ENCODE results near the gene ANKS1B.
"Not testable (repeated sequence)": the region's sequence is repeated elsewhere in the genome, so short reads cannot be mapped to it uniquely, and the experiment has no call there.

Gene ANKS1B

GRCh38 chr12:99804715-99805114, 180.0 kb downstream of the ANKS1B start:
- Histone ChIP-seq H3K9me3 (ENCODE audit: control insufficient read depth, low read length) (no peaks in the 10 kb centered on the region), H3K36me3 (ENCODE audit: control insufficient read depth, insufficient read depth, low read length, severe bottlenecking) (no peaks in the 10 kb centered on the region), H3K4me1 (ENCODE audit: control insufficient read depth, insufficient read depth, low read length) (no peaks in the 10 kb centered on the region), H3K4me3 (ENCODE audit: low read length) (no peak overlapping the region), H3K27me3 (replicated peaks; ENCODE audit: control insufficient read depth, insufficient read depth, low read length) (no peaks in the 10 kb centered on the region), H3K9ac (ENCODE audit: low read length) (no peak overlapping the region)
- no peak for DNase-seq (ENCODE audit: low read depth)

DNA sequence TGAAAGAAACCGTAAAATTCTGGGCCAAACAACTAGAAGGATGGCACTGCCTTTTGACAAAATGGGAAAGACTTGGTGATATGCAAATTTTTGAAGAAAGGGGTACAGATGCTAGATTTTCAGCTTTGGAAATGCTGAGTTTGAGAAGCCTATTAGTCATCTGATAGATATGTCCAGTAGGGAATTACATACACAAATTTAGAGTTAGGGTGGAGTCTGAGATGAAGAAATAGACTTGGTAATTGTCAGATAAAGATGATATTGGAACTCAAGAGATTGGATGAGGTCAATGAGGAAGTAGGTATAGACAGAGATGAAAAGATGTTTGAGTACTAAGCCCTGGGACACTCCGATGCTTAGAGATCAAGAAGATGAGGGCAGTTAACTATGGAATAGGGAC, 184.1 kb downstream of the ANKS1B start:
- H3K9ac ChIP-seq (ENCODE audit: low read length) = no peak overlapping the region
- no peaks in the 10 kb centered on the region for H3K27me3 ChIP-seq (replicated peaks; ENCODE audit: control insufficient read depth, insufficient read depth, low read length)
- H3K9me3 ChIP-seq (ENCODE audit: control insufficient read depth, low read length) = no peaks in the 10 kb centered on the region
- no peaks in the 10 kb centered on the region for H3K4me1 ChIP-seq (ENCODE audit: control insufficient read depth, insufficient read depth, low read length)
- H3K36me3 ChIP-seq (ENCODE audit: control insufficient read depth, insufficient read depth, low read length, severe bottlenecking) = no peaks in the 10 kb centered on the region
- DNase-seq (ENCODE audit: low read depth) = peak; percentile 17
- H3K4me3 ChIP-seq (ENCODE audit: low read length) = no peak overlapping the region

- not testable (repeated sequence) for H3K9ac ChIP-seq (ENCODE audit: low read length); H3K36me3 ChIP-seq (ENCODE audit: control insufficient read depth, insufficient read depth, low read length, severe bottlenecking); DNase-seq (ENCODE audit: low read depth); H3K4me1 ChIP-seq (ENCODE audit: control insufficient read depth, insufficient read depth, low read length); H3K4me3 ChIP-seq (ENCODE audit: low read length); H3K27me3 ChIP-seq (replicated peaks; ENCODE audit: control insufficient read depth, insufficient read depth, low read length); H3K9me3 ChIP-seq (ENCODE audit: control insufficient read depth, low read length)
Observed at GRCh38 chr12:99797931-99798330, 186.8 kb downstream of the ANKS1B start.

- no peak for DNase-seq (ENCODE audit: low read depth)
- no peaks in the 10 kb centered on the region for H3K9me3 ChIP-seq (ENCODE audit: control insufficient read depth, low read length)
- H3K4me1 ChIP-seq (ENCODE audit: control insufficient read depth, insufficient read depth, low read length) = no peaks in the 10 kb centered on the region
- H3K27me3 ChIP-seq (replicated peaks; ENCODE audit: control insufficient read depth, insufficient read depth, low read length) = no peaks in the 10 kb centered on the region
- H3K36me3 ChIP-seq (ENCODE audit: control insufficient read depth, insufficient read depth, low read length, severe bottlenecking) = no peaks in the 10 kb centered on the region
- H3K4me3 ChIP-seq (ENCODE audit: low read length) = no peak overlapping the region
- no peak overlapping the region for H3K9ac ChIP-seq (ENCODE audit: low read length)
Observed at GRCh38 chr12:99783421-99783820, 201.3 kb downstream of the ANKS1B start.

GRCh38 chr12:99772274-99772673, 212.5 kb downstream of the ANKS1B start:
- no peak overlapping the region for H3K9ac ChIP-seq (ENCODE audit: low read length)
- no peaks in the 10 kb centered on the region for H3K36me3 ChIP-seq (ENCODE audit: control insufficient read depth, insufficient read depth, low read length, severe bottlenecking)
- no peaks in the 10 kb centered on the region for H3K27me3 ChIP-seq (replicated peaks; ENCODE audit: control insufficient read depth, insufficient read depth, low read length)
- no peak overlapping the region for H3K4me3 ChIP-seq (ENCODE audit: low read length)
- no peaks in the 10 kb centered on the region for H3K9me3 ChIP-seq (ENCODE audit: control insufficient read depth, low read length)
- peaks cover 9% of the 10 kb centered on the region for H3K4me1 ChIP-seq (ENCODE audit: control insufficient read depth, insufficient read depth, low read length)
- DNase-seq (ENCODE audit: low read depth) = peak; percentile 15

DNA sequence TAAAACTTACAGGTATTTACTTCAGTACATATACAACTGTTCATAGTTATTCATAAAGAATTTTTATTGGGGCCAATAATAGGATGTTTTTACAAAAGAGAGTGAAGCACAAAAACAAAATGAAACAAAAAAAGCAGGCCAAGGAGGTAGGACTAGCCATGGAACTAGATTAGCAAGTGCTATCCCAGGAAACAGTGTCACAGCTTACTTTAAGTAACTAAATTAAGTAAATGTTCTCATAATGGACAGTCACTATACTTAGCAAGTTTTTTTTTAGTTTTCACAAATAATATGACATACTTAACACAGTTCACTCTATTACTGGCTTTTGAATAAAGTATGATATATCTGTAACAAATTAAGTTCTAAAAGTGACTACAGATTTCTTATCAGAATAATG, 213.1 kb downstream of the ANKS1B start:
- no peaks in the 10 kb centered on the region for H3K36me3 ChIP-seq (ENCODE audit: control insufficient read depth, insufficient read depth, low read length, severe bottlenecking)
- no peak overlapping the region for H3K4me3 ChIP-seq (ENCODE audit: low read length)
- H3K9ac ChIP-seq (ENCODE audit: low read length) = no peak overlapping the region
- H3K9me3 ChIP-seq (ENCODE audit: control insufficient read depth, low read length) = no peaks in the 10 kb centered on the region
- H3K4me1 ChIP-seq (ENCODE audit: control insufficient read depth, insufficient read depth, low read length) = peaks cover 9% of the 10 kb centered on the region
- H3K27me3 ChIP-seq (replicated peaks; ENCODE audit: control insufficient read depth, insufficient read depth, low read length) = no peaks in the 10 kb centered on the region
- no peak for DNase-seq (ENCODE audit: low read depth)

GRCh38 chr12:99769396-99769980, 215.2 kb downstream of the ANKS1B start:
- Histone ChIP-seq H3K9ac (ENCODE audit: low read length) (no peak overlapping the region), H3K36me3 (ENCODE audit: control insufficient read depth, insufficient read depth, low read length, severe bottlenecking) (no peaks in the 10 kb centered on the region), H3K4me3 (ENCODE audit: low read length) (no peak overlapping the region), H3K9me3 (ENCODE audit: control insufficient read depth, low read length) (no peaks in the 10 kb centered on the region), H3K27me3 (replicated peaks; ENCODE audit: control insufficient read depth, insufficient read depth, low read length) (no peaks in the 10 kb centered on the region), H3K4me1 (ENCODE audit: control insufficient read depth, insufficient read depth, low read length) (peaks cover 9% of the 10 kb centered on the region)
- no peak for DNase-seq (ENCODE audit: low read depth)

DNA sequence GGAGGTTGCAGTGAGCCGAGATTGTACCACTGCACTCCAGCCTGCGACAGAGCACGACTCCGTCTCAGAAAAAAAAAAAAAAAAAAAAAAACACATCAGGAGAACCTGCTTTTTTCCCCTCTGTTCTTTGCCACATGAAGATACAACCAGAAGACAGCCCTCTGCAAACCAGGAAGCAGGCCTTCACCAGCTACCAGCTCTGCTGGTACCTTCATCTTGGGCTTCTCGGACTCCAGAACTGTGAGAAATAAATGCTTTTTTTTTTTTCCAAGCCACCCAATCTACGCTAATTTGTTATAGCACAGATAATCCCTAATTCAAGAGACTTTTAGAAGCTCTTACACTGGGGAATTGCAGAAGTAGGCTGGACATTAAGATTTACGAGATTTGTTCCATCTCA, 216.0 kb downstream of the ANKS1B start:
- no peaks in the 10 kb centered on the region for H3K36me3 ChIP-seq (ENCODE audit: control insufficient read depth, insufficient read depth, low read length, severe bottlenecking)
- H3K4me1 ChIP-seq (ENCODE audit: control insufficient read depth, insufficient read depth, low read length) = peaks cover 9% of the 10 kb centered on the region
- no peak overlapping the region for H3K4me3 ChIP-seq (ENCODE audit: low read length)
- H3K27me3 ChIP-seq (replicated peaks; ENCODE audit: control insufficient read depth, insufficient read depth, low read length) = no peaks in the 10 kb centered on the region
- DNase-seq (ENCODE audit: low read depth) = no peak
- no peaks in the 10 kb centered on the region for H3K9me3 ChIP-seq (ENCODE audit: control insufficient read depth, low read length)
- no peak overlapping the region for H3K9ac ChIP-seq (ENCODE audit: low read length)

GRCh38 chr12:99767809-99768208, 216.9 kb downstream of the ANKS1B start:
- no peaks in the 10 kb centered on the region for H3K27me3 ChIP-seq (replicated peaks; ENCODE audit: control insufficient read depth, insufficient read depth, low read length)
- H3K9ac ChIP-seq (ENCODE audit: low read length) = peak overlapping the region; percentile 72
- peaks cover 9% of the 10 kb centered on the region for H3K4me1 ChIP-seq (ENCODE audit: control insufficient read depth, insufficient read depth, low read length)
- DNase-seq (ENCODE audit: low read depth) = peak; percentile 79
- no peaks in the 10 kb centered on the region for H3K36me3 ChIP-seq (ENCODE audit: control insufficient read depth, insufficient read depth, low read length, severe bottlenecking)
- H3K9me3 ChIP-seq (ENCODE audit: control insufficient read depth, low read length) = no peaks in the 10 kb centered on the region
- peak overlapping the region; percentile 64 for H3K4me3 ChIP-seq (ENCODE audit: low read length)

- no peaks in the 10 kb centered on the region for H3K9me3 ChIP-seq (ENCODE audit: control insufficient read depth, low read length)
- DNase-seq (ENCODE audit: low read depth) = no peak
Observed at GRCh38 chr12:99766408-99766807, 218.3 kb downstream of the ANKS1B start.

GRCh38 chr12:99765469-99766114, 219.1 kb downstream of the ANKS1B start:
- no peaks in the 10 kb centered on the region for H3K4me1 ChIP-seq (ENCODE audit: control insufficient read depth, insufficient read depth, low read length)
- no peak overlapping the region for H3K9ac ChIP-seq (ENCODE audit: low read length)
- H3K9me3 ChIP-seq (ENCODE audit: control insufficient read depth, low read length) = no peaks in the 10 kb centered on the region
- H3K4me3 ChIP-seq (ENCODE audit: low read length) = no peak overlapping the region
- DNase-seq (ENCODE audit: low read depth) = no peak
- H3K36me3 ChIP-seq (ENCODE audit: control insufficient read depth, insufficient read depth, low read length, severe bottlenecking) = no peaks in the 10 kb centered on the region
- no peaks in the 10 kb centered on the region for H3K27me3 ChIP-seq (replicated peaks; ENCODE audit: control insufficient read depth, insufficient read depth, low read length)

More at GRCh38 chr12:99766408-99766807, 218.3 kb downstream of the ANKS1B start:
- H3K4me3 ChIP-seq (ENCODE audit: low read length) = no peak overlapping the region
- no peaks in the 10 kb centered on the region for H3K4me1 ChIP-seq (ENCODE audit: control insufficient read depth, insufficient read depth, low read length)
- H3K9ac ChIP-seq (ENCODE audit: low read length) = no peak overlapping the region
- no peaks in the 10 kb centered on the region for H3K36me3 ChIP-seq (ENCODE audit: control insufficient read depth, insufficient read depth, low read length, severe bottlenecking)
- no peaks in the 10 kb centered on the region for H3K27me3 ChIP-seq (replicated peaks; ENCODE audit: control insufficient read depth, insufficient read depth, low read length)

- H3K4me1 ChIP-seq (ENCODE audit: control insufficient read depth, insufficient read depth, low read length) = no peaks in the 10 kb centered on the region
- H3K9ac ChIP-seq (ENCODE audit: low read length) = no peak overlapping the region
- H3K4me3 ChIP-seq (ENCODE audit: low read length) = no peak overlapping the region
- H3K36me3 ChIP-seq (ENCODE audit: control insufficient read depth, insufficient read depth, low read length, severe bottlenecking) = no peaks in the 10 kb centered on the region
- H3K9me3 ChIP-seq (ENCODE audit: control insufficient read depth, low read length) = peaks cover 2% of the 10 kb centered on the region
- DNase-seq (ENCODE audit: low read depth) = no peak
- no peaks in the 10 kb centered on the region for H3K27me3 ChIP-seq (replicated peaks; ENCODE audit: control insufficient read depth, insufficient read depth, low read length)
Observed at GRCh38 chr12:99759444-99759843, 225.3 kb downstream of the ANKS1B start.
